GM21360 (cell line): Measurements from ENCODE around the gene AGFG1.

Experiments used
- ATAC-seq: cut with Tn5 transposase; IDR thresholded peaks from one replicate; pipeline ENCODE4 v1.9.1; 2021; ENCODE audit warnings: mild to moderate bottlenecking, moderate library complexity; ENCODE audit not compliant: unreplicated experiment

The AGFG1 gene

GRCh38 chr2:227602358-227602757, 130.4 kb downstream of the AGFG1 start:
- no peak for ATAC-seq

- no peak for ATAC-seq
Measured at GRCh38 chr2:227606476-227606875, 134.5 kb downstream of the AGFG1 start.

- no peak for ATAC-seq
Measured at GRCh38 chr2:227607941-227608340, 136.0 kb downstream of the AGFG1 start.

- ATAC-seq: peak; percentile 61
Measured at GRCh38 chr2:227608561-227609338, 136.8 kb downstream of the AGFG1 start.

GRCh38 chr2:227610123-227610522, 138.2 kb downstream of the AGFG1 start:
- ATAC-seq: peak; percentile 41
